ENCODE measurements around the gene KRT34.

DNA sequence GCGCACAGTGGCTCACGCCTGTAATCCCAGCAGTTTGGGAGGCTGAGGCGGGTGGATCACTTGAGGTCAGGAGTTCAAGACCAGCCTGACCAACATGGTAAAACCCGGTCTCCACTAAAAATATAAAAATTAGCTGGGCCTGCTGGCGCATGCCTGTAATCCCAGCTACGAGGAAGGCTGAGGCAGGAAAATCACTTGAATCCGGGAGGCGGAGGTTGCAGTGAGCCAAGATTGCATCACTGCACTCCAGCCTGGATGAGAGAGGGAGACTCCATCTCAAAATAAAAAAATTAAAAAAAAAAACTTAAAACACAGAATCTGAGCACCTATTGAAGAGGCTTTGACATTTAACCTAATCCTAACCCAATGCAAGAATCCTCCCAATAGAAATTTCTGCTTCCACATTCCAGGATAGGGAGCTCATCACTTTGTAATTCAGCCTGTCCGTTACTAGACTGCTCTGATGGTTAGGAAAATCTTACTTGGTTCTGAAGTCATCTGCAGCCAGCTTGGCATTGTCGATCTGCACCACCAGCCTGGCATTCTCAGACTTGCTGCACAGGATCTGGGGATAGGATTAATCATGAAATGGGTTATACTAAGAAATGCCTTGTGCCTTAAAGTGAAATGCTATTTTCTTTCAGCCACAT lies 14.6 kb downstream of the KRT34 start:
- TF ChIP-seq GATA2 (IDR thresholded peaks at IDR 0.05; ENCODE audit: low read depth, low read length) (no peak), GATA3 (IDR thresholded peaks at IDR 0.05; ENCODE audit: low read depth, low read length) (no peak)

All from SH-SY5Y (cell line).